ENCODE results near the gene VEZT. TPM values are rescaled to one million over a fixed set of nuclear protein-coding genes. Genes with fewer than 3 reads are reported as not detected.
"Not testable (repeated sequence)": the region's sequence is repeated elsewhere in the genome, so short reads cannot be mapped to it uniquely, and the experiment has no call there.

Gene VEZT
- total RNA-seq, 4 donors from 2014 or later = 76.5 to 121 (median 95.2) TPM

GRCh38 chr12:95323212-95323611 is 105.6 kb downstream of the VEZT start:
- Histone ChIP-seq H3K36me3 (no peaks in the 10 kb centered on the region), H3K4me3 (no peak overlapping the region), H3K27me3 (no peaks in the 10 kb centered on the region), H3K27ac (no peak overlapping the region), H3K9me3 (no peaks in the 10 kb centered on the region), H3K4me1 (peaks cover 0 to 5% (median 0%) of the 10 kb centered on the region in 4 donors)
- TF ChIP-seq CTCF (IDR thresholded peaks at IDR 0.05) (no peak), POLR2A (IDR thresholded peaks at IDR 0.05) (no peak)
- DNase-seq = no peak

GRCh38 chr12:95324246-95324645 is 106.6 kb downstream of the VEZT start:
- not testable (repeated sequence) for DNase-seq, H3K27me3 ChIP-seq, H3K9me3 ChIP-seq, H3K36me3 ChIP-seq, H3K27ac ChIP-seq, H3K4me1 ChIP-seq, H3K4me3 ChIP-seq

- no peaks in the 10 kb centered on the region for H3K9me3 ChIP-seq
- H3K4me1 ChIP-seq = peaks cover 0 to 5% (median 0%) of the 10 kb centered on the region in 4 donors
- no peaks in the 10 kb centered on the region for H3K27me3 ChIP-seq
- no peak overlapping the region for H3K4me3 ChIP-seq
- TF ChIP-seq POLR2A (IDR thresholded peaks at IDR 0.05) = no peak
- no peak for TF ChIP-seq CTCF (IDR thresholded peaks at IDR 0.05)
- H3K27ac ChIP-seq = no peak overlapping the region
- no peaks in the 10 kb centered on the region for H3K36me3 ChIP-seq
- no peak for DNase-seq
Observed at GRCh38 chr12:95325501-95325900, 107.9 kb downstream of the VEZT start.

- H3K27me3 ChIP-seq = no peaks in the 10 kb centered on the region
- no peaks in the 10 kb centered on the region for H3K36me3 ChIP-seq
- H3K27ac ChIP-seq = no peak overlapping the region
- DNase-seq = no peak
- H3K9me3 ChIP-seq = no peaks in the 10 kb centered on the region
- TF ChIP-seq CTCF (IDR thresholded peaks at IDR 0.05) (no peak), POLR2A (IDR thresholded peaks at IDR 0.05) (no peak)
- H3K4me1 ChIP-seq = peaks cover 0 to 5% (median 0%) of the 10 kb centered on the region in 4 donors
- no peak overlapping the region for H3K4me3 ChIP-seq
Observed at GRCh38 chr12:95326445-95326844, 108.8 kb downstream of the VEZT start.

- no peak overlapping the region for H3K27ac ChIP-seq
- no peak overlapping the region for H3K4me3 ChIP-seq
- no peak for DNase-seq
- no peaks in the 10 kb centered on the region for H3K36me3 ChIP-seq
- no peaks in the 10 kb centered on the region for H3K9me3 ChIP-seq
- peaks cover 0 to 5% (median 0%) of the 10 kb centered on the region in 4 donors for H3K4me1 ChIP-seq
- H3K27me3 ChIP-seq = no peaks in the 10 kb centered on the region
- no peak for TF ChIP-seq POLR2A (IDR thresholded peaks at IDR 0.05)
- no peak for TF ChIP-seq CTCF (IDR thresholded peaks at IDR 0.05)
Observed at GRCh38 chr12:95326855-95327254, 109.2 kb downstream of the VEZT start.

GRCh38 chr12:95328708-95329107 is 111.1 kb downstream of the VEZT start:
- no peak for DNase-seq
- Histone ChIP-seq H3K27me3 (no peaks in the 10 kb centered on the region), H3K36me3 (no peaks in the 10 kb centered on the region), H3K4me3 (no peak overlapping the region), H3K4me1 (no peaks in the 10 kb centered on the region), H3K9me3 (no peaks in the 10 kb centered on the region), H3K27ac (no peak overlapping the region)
- TF ChIP-seq POLR2A (IDR thresholded peaks at IDR 0.05) (no peak), CTCF (IDR thresholded peaks at IDR 0.05) (no peak)
